SKM-1 treated with dmso at 0.1 percent for 144 hours (cell line): Measurements from ENCODE around the gene EEFSEC.

ENCODE experiments used
- DNase-seq: peaks from one replicate; lab custom pipeline; 2025; ENCODE audit not compliant: unreplicated experiment; lab: John Stamatoyannopoulos, UW

EEFSEC gene

DNA sequence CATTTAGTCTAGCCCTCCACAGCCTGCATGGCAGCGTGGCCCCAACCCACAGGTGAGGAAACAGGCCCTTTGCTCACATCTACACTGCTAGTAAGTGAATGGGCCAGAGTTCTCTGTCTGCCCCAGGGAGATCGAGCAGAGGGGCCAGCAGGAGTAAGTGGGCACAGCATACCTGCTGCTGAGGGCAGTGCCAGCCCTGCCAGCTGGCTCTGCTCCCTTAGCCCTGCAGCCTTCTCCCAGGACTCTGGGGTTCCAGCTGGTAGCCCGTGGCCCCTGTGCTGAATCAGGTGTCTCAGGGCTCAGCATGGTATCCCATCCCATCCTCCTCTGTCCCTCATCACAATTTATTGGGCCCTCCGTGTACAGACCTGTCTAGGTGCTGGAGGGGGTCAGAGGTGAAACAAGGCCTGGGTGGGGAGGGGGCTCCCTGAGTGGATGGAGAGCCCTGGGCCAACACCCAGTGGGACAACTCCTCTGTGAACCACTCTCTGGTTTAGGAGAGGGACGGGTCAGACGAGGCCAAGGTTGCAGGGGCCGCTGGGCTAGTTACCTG is 211.6 kb downstream of the EEFSEC start:
- no peak for DNase-seq

DNA sequence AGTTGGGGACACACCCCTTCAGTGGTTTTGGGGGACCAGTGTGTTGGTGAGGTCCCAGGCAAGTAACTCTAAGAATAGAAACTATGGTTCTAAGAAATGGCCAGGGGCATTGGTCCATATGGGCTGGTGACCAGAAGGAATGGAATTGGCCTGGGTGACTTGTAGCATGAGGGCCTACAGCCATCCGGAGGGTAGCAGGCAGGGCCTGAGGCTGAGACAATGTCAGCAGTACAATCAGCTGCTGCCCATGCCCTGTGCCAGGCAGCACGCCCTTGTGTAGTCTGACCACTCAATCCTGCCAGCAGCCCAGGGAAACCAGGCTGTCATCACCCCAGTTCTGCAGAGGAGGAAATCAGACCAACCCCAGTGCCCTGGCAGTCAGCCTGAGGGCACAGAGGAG is 212.9 kb downstream of the EEFSEC start:
- DNase-seq, result no peak

- no peak for DNase-seq
Measured at GRCh38 chr3:128366652-128367051, 213.4 kb downstream of the EEFSEC start.

DNA sequence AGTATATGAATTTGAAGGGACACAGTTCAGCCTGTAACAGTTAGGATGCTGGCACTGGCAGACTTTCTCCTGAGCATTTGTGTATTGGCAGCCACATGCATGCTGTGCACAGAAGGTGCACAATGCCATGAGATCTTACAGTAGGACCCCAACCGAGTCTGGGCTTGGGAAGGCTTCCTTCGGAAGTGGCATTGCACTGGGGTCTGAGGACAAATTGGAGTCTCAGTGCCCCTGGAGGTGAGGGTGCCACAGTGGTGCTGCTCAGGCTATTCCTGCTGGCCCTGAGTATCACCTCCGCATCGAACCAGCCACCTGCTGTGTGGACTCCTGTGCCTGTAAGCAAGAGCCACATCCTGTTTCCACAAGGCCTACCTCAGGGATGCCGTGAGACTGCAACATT is 213.9 kb downstream of the EEFSEC start:
- no peak for DNase-seq

GRCh38 chr3:128367761-128368160 is 214.5 kb downstream of the EEFSEC start:
- DNase-seq, result no peak

GRCh38 chr3:128368626-128369025 is 215.3 kb downstream of the EEFSEC start:
- no peak for DNase-seq

GRCh38 chr3:128369121-128369703 is 215.9 kb downstream of the EEFSEC start:
- no peak for DNase-seq

DNA sequence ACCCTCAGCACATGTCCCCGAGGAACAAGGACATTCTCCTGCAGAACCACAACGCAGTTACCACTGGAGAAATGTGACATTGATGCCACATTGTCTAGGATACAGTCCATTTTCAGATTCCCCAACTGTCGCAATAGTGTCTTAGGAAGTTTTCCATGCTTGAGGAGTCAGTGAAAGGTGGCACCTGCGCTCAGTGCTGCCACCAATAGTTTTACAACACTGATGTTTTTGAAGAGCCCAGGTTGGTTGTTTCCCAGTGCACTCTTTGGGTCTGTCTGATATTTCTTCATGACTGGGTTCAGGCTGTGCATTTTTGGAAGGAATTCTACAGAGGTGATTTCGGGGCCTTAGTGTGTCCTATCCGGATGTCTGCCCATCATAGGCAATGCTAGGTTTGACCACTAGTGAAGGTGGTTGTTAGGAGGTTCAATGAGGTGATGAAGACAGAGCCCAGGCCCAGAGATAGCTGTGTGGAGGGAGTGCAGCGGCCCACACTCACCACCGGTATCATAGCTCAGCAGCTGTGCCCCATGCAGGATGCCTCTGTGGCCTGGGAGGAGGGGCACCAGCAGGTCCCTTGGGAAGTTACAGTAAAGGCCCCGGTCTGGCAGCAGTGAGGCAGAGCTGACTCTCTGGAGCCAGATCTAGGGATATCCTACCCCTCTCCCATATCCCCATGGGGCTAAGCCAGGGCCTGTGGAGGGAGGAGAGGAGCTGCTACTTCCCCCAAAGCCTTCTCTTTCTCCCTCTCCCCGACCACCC is 216.8 kb downstream of the EEFSEC start:
- no peak for DNase-seq

GRCh38 chr3:128372281-128372680 is 219.0 kb downstream of the EEFSEC start:
- no peak for DNase-seq

- no peak for DNase-seq
Measured at GRCh38 chr3:128372707-128373533, 219.6 kb downstream of the EEFSEC start.

- no peak for DNase-seq
Measured at GRCh38 chr3:128374746-128375445, 221.6 kb downstream of the EEFSEC start.

DNA sequence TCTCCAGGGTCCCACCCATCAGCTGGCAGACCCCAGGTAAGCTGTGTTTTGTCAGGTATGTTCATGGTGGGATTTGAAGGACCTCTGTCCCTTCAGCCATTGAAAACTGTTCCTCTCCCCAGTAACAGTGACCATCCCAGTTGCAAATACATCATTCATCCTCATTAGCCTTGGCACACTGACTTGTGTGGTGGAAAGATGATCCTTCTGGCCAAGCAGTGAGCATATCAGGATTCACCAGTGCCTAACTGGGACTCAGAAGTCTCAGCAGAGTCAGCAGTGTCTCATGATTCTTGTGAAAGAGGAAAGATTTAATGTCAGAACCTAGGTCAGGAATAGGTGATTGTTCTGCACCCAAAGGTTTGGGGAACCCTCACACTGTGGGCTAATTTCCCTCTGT is 223.2 kb downstream of the EEFSEC start:
- no peak for DNase-seq

DNA sequence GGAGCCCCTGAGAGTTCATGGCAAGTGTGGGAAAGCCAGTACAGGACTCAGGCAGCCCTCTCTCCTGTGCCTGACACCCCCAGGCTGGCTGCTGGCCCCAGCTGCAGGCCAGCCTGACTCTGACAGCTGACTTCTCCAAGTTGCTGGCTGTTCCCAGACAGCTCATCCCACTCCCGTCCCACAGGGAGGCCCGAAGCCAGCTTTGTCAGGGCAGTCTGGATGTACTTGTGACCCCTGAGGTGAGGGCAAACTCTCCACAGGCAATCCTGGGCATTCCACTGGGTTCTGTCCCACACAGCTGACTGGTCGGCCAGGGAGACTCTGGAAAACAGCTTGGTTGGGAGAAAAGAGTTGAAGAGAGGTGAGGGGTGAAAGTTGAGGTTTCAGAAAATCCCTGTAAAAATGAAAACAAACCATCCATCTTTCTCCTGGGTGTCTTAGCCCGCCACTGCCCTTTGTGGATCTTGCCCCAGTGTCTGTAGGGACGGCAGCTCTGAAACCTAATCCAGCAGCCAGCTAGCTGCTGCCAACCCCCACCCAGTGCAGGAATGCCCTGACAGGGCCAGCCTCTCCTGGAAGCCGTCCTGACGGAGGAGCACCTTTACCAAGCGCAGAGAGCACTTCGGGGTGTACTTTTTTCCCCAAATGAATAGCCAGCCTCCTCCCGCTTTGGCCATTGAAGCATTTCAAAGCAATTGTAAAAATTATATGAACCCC is 225.5 kb downstream of the EEFSEC start:
- DNase-seq, result no peak

DNA sequence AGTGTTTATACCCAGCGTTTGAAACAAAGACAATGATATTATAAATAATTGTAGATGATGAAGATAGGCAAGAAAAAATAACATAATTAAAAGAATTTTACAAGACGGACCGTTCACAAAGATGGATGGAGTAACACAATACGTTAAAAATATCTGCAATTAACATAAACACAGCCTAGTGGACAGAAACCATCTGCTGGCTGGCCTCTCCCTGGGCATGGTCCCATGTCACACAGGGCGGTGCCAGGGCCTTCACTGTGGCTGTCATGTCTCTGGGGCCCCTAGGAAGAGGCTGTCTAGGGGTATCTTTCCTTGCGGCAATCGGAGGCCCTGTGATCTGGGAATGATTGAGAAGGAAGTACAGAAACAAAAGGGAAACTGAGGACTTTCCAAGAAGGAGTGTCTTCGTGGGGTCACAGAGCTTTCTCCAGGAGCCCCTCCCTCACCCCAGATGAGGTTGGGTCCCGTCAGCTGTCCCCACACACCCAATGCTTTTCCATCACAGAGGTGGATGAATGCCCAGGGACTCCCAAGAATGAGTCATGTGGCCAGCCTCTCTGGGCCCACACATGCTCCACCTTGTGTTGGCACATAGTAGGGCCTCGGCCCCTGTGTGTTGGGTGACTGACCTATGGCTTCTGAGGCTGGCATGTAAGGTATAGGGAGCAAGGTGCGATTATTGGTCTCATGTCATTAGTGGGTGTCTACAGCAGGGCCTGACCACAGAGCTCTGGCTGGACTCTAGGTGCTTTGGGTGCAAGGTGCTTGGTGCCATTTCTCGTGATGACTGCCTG is 226.3 kb downstream of the EEFSEC start:
- DNase-seq, result no peak

GRCh38 chr3:128380295-128380694 is 227.0 kb downstream of the EEFSEC start:
- no peak for DNase-seq

DNA sequence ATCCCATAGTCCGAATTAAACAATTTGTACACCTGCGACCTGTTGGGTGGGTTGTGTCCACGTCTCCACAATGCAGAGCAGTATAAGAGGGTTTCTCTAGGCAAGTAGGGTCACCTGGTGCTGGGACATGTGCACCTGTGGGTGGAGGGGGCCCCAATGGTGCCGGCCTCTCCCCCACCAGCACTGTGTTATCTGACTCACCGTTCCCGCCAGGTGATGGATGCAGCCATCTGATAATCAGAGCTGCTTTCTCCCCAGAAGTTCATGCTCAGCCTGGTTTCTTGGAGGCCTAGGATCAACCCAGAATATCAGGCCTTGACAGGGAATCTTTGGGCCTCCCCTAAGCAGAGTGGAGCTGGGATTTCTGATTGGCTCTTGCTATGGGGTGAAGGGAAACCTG is 227.4 kb downstream of the EEFSEC start:
- DNase-seq, result no peak

- DNase-seq, result no peak
Measured at GRCh38 chr3:128381609-128382008, 228.3 kb downstream of the EEFSEC start.

GRCh38 chr3:128382221-128382807 is 229.0 kb downstream of the EEFSEC start:
- no peak for DNase-seq
